ENCODE results near the gene BTBD19.

GRCh38 chr1:44817307-44817706 lies 9.0 kb downstream of the BTBD19 start:
- TF ChIP-seq POLR2AphosphoS5 (IDR thresholded peaks at IDR 0.05; ENCODE audit: low read depth, low read length) (no peak), POLR2A (IDR thresholded peaks at IDR 0.05; ENCODE audit: low read depth, low read length) (no peak)
